Dermis blood vessel endothelial cell (primary cell): Measurements from ENCODE around the gene DMWD. TPM values are rescaled to one million over a fixed set of nuclear protein-coding genes. Genes with fewer than 3 reads are reported as not detected.
A peak's percentile ranks its signal among the peaks of the same experiment; 100 is the strongest.

Experiments
- DNase-seq: peaks from one replicate; pipeline ENCODE4 v3.0.0; 2010
- total RNA-seq: library from RNA; depleted of rRNA; stranded (reverse); fragments of >200 nt; gene quantifications from 2 replicates; pipeline ENCODE4 v1.2.3, GENCODE V29; 2014

The DMWD gene
- total RNA-seq, 1 donor from 2014 or later: 28.8 TPM

- no peak for DNase-seq
Measured at GRCh38 chr19:45785097-45785496, 7.5 kb downstream of the DMWD start.

DNA sequence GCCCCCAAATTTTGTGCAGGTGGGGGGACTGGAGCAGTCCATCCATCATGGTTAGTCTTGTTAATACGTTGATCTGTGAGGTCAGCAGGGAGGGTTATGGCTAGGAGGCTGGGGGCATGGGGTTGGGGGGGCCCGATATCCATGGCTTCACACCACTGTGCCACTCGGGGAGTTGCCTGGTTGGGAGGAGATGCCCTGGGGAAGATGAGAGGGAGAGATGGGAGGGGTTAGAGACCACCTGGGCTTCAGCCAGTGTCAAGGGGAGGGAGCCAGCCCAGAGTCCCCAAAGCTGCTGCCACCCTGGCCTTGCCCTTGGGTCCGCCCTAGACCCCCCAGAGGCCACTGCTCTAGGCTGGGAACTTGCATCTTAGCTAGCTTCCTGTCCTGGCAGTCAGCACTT is 8.5 kb downstream of the DMWD start:
- no peak for DNase-seq

DNA sequence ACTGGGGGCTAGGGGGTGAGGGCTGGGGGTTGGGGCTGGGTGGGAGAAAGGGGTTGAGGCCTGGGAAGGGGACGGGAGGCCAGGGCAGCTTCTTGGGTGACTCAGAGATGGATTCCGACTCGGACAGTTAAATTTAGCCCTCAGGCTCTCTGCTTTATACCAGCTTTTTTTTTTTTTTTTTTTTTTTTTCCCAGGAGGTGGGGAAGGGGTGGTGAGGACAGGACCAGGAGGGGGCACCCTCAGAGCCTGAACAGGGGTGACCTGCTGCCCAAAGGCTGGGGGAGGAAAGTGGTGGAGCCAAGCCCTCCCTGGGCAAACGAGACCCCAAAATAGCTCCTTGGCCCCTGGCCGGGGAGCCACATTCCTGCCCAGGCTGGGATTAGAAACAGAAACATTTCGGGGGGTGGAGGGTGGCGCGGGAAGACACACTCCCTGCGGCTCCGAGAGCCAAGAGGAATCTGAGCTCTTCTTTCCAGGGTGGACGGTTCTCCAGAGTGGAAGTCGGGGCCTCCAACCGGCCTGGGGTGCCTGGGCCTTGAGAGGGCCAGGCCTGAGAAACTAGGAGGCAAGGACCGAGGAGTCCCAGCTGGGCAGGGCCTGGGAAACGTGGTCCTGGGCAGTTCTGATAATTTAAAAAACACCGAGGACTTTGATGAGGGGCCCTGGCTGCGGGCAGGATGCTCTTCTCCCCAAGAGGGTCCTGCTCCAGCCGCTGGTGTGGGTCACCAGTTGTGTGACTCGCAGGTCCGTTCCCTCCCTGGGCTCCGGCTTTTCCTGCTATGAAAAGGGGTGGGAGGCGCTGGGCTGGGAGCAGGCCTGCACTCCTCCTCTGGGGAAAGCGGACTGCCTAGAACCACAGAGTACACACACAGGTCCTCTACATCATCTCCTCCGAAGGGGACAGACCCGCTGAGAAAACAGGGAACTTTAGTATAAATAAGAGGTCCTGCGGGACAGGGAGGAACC is 9.5 kb downstream of the DMWD start:
- no peak for DNase-seq

DNA sequence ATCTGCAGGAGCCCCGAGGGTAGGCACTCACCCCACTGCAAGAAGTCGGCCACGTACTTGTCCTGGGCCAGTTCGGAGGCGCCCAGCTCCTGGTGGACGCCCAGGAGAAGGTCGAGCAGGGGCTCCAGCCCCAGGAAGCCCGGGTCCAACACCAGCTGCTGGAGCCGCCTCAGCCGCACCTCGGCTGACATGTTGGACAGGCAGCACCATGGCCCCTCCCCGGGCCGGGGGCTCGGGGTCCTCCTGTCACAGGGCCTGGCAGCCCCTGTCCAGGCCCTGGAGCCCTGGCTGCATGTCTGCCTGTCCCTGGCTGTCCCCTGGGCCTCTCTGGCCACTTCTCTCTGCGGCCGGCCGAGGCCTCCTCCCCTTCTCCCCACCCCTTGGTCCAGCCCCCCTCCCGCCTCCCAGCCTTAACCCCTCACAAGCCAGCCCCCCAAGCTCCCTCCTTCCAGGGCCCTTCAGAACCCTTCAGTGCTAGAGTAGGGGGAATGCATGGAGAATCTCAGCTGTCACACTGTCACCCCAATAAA is 10.4 kb downstream of the DMWD start, which contains the start of gene DMPK:
TSS of gene DMPK (minus strand) at position 329 of the 530 bp plus-strand sequence. CDS start at position 191, 138 bp downstream.
- no peak for DNase-seq

GRCh38 chr19:45781214-45782161 is 11.2 kb downstream of the DMWD start:
- no peak for DNase-seq

- no peak for DNase-seq
Measured at GRCh38 chr19:45780448-45781213, 12.0 kb downstream of the DMWD start.

DNA sequence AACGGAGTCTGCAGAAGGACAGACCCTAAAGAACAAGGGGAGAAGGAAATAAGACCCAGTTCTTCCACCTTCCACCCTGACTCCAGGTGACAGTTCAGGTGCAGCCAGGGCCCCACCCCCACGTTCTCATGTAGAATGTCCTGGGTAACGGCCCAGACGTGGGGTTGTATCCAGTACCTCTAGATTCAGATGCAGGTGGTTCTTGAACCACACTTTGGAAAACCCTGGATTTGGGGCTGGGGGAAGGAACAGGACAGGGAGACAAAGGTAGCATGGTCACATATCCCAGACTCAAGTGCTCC is 12.5 kb downstream of the DMWD start:
- no peak for DNase-seq

- peak; percentile 87 for DNase-seq
Measured at GRCh38 chr19:45779231-45780145, 13.2 kb downstream of the DMWD start.

- DNase-seq: no peak
Measured at GRCh38 chr19:45778010-45778661, 14.5 kb downstream of the DMWD start.

DNA sequence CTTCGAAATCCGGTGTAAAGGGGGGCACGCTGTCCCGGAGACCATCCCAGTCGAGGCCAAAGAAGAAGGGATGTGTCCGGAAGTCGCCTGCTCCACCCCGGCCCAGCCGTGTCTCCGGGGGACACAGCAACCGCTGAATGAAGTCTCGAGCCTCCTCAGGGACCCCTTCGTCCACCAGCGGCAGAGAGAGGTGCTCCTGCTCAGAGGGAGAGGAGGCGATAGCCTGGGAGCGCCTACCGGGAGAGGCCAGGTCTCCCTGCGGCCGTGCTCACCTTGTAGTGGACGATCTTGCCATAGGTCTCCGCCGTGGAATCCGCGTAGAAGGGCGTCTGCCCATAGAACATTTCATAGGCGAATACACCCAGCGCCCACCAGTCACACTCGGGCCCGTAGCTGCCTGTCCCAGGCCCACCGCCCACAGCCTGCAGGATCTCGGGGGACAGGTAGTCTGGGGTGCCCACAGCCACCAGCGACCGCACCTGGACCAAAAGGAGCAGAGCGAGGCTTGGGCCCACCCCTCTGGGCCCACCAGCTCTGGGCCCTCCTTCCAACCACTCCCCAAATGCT is 15.2 kb downstream of the DMWD start:
- DNase-seq: no peak

- DNase-seq: no peak
Measured at GRCh38 chr19:45774765-45775164, 17.9 kb downstream of the DMWD start.

GRCh38 chr19:45773384-45773783 is 19.3 kb downstream of the DMWD start:
- no peak for DNase-seq

DNA sequence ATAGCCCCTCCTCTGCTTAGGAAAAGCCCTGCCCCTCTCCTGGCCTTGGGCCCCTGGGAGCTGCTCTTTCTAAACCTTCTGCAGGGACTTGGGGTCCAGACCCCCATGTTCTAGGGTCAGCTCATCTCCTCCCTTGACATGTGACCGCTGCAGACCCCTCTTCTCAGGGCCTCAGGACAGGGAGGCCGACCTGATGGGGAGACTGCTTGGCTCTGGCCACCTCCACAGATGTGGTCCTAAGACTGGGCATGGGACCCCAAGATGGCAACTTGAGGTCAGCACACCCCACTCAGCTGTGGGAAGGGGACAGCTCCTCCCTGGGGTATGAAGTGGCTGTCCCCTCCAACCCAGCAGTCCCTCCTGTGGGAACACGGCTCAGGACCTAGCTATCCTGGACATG is 19.7 kb downstream of the DMWD start:
- DNase-seq: no peak

DNA sequence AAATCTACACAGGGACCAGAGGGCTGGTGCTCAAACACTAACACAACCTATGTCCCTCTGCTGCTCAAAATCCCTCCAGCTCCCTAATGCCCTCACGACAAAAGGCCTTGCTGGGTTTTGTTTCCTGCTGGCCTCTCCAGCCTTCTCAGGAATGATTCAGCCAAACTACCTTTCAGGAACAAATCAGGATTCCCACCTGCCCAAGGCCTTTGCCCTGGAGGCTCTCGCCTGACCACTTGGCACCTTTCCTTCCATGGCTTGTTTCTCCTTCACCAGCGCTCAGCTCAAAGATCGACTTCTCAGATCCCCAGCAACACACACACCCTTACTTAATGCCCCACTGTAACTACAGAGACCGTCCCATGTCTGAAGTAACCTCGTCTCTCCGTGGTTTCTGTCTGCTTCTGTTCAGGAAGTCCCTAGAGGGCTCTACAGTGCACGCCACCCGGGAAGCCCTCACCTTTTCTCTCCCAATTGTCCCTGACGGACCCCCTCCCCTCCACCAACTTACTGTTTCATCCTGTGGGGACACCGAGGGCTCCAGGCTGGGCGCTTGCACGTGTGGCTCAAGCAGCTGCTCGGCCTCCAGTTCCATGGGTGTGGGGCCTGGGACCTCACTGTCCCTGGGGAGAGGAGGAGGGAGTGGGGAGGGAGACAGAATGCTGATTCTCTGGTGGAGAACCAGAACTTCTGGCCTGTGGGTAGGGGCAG is 20.4 kb downstream of the DMWD start:
- no peak for DNase-seq

DNA sequence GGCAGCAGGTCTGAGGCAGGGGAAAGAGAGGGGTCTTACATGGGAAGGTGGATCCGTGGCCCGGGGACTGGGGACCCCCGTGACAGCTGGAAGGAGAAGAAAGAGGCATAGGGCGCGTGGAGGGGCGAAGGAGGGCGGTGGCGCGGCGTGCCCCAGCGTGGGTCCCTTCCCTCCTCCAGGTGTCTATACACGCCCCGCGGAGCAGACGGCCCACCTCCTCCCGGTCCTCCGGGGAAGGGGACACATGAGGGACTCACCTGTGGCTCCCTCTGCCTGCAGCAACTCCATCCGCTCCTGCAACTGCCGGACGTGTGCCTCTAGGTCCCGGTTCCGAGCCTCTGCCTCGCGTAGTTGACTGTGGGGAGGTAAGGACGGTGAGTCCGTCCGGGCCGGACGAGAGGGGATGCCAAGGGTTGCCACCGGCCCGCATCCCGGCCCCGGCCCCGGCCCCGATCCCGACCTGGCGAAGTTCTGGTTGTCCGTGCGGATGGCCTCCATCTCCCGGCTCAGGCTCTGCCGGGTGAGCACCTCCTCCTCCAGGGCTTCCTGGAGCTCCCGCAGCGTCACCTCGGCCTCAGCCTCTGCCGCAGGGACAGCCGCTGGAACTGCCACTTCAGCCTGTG is 21.2 kb downstream of the DMWD start:
- DNase-seq: no peak

DNA sequence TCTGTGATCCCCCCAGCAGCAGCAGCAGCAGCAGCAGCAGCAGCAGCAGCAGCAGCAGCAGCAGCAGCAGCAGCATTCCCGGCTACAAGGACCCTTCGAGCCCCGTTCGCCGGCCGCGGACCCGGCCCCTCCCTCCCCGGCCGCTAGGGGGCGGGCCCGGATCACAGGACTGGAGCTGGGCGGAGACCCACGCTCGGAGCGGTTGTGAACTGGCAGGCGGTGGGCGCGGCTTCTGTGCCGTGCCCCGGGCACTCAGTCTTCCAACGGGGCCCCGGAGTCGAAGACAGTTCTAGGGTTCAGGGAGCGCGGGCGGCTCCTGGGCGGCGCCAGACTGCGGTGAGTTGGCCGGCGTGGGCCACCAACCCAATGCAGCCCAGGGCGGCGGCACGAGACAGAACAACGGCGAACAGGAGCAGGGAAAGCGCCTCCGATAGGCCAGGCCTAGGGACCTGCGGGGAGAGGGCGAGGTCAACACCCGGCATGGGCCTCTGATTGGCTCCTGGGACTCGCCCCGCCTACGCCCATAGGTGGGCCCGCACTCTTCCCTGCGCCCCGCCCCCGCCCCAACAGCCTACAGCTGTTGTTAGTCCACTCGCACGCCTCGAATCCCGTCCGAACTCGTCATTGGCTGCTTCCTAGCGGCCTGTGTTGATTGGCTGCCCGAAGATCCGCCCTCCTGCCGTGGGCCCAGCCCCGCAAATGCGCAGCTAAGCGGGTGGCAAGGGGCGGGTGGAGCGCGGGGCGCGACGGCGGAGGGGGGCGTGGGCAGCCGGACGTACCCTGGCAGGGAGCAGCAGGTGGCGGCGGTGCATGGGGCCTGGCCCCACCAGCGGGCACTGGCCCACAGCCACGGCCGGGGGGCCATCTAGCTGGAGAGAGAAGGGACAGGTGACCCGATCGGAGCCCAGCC is 22.2 kb downstream of the DMWD start:
- peak; percentile 99 for DNase-seq

DNA sequence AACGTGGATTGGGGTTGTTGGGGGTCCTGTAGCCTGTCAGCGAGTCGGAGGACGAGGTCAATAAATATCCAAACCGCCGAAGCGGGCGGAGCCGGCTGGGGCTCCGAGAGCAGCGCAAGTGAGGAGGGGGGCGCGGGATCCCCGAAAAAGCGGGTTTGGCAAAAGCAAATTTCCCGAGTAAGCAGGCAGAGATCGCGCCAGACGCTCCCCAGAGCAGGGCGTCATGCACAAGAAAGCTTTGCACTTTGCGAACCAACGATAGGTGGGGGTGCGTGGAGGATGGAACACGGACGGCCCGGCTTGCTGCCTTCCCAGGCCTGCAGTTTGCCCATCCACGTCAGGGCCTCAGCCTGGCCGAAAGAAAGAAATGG is 22.8 kb downstream of the DMWD start:
- no peak for DNase-seq
